Activated gamma-delta T cell treated with Interleukin-2 at 50 U/mL for 16 hours (primary cell): ENCODE data around the gene USO1.
"Not testable (repeated sequence)": the region's sequence is repeated elsewhere in the genome, so short reads cannot be mapped to it uniquely, and the experiment has no call there.

ENCODE experiments used
- DNase-seq: peaks from one replicate; pipeline ENCODE4 v3.0.0-alpha.2; 2020

Gene USO1

GRCh38 chr4:75845992-75846391, 121.6 kb downstream of the USO1 start:
- no peak for DNase-seq

GRCh38 chr4:75848171-75848760, 123.9 kb downstream of the USO1 start:
- not testable (repeated sequence) for DNase-seq

- DNase-seq, result no peak
Observed at GRCh38 chr4:75848891-75849290, 124.5 kb downstream of the USO1 start.

GRCh38 chr4:75849461-75849860, 125.1 kb downstream of the USO1 start:
- no peak for DNase-seq

GRCh38 chr4:75858721-75859120, 134.3 kb downstream of the USO1 start:
- no peak for DNase-seq

- no peak for DNase-seq
Observed at GRCh38 chr4:75860606-75861005, 136.2 kb downstream of the USO1 start.
